NCI-H1105 treated with DMSO at 0.1 percent for 48 hours (cell line): Measurements from ENCODE around the gene CD300E.

Experiments used
- DNase-seq: peaks from one replicate; lab custom pipeline; 2025; lab: John Stamatoyannopoulos, UW

The CD300E gene

GRCh38 chr17:74566132-74566753 lies 57.3 kb downstream of the CD300E start:
- no peak for DNase-seq

- DNase-seq, result no peak
Measured at GRCh38 chr17:74565126-74565525, 58.4 kb downstream of the CD300E start.

- DNase-seq, result no peak
Measured at GRCh38 chr17:74563358-74563757, 60.2 kb downstream of the CD300E start.

GRCh38 chr17:74561586-74561985 lies 62.0 kb downstream of the CD300E start:
- DNase-seq, result no peak
